ENCODE measurements around the gene ARPC5L.
A peak's percentile ranks its signal among the peaks of the same experiment; 100 is the strongest.
"Not testable (repeated sequence)": the region's sequence is repeated elsewhere in the genome, so short reads cannot be mapped to it uniquely, and the experiment has no call there.

The ARPC5L gene

GRCh38 chr9:124861342-124862229 is at the start of gene ARPC5L, which contains the start of gene RPL35:
Gene ARPC5L, plus strand, starts transcription at chr9:124862130. Its CDS starts 7,161 bp downstream, at chr9:124869291.
Gene RPL35, minus strand, starts transcription at chr9:124861957. Its CDS starts 45 bp downstream, at chr9:124861912.
- peak; percentile 96 for DNase-seq

GRCh38 chr9:124812441-124812876 is 49.5 kb upstream of the ARPC5L start:
- peak; percentile 91 for DNase-seq

DNA sequence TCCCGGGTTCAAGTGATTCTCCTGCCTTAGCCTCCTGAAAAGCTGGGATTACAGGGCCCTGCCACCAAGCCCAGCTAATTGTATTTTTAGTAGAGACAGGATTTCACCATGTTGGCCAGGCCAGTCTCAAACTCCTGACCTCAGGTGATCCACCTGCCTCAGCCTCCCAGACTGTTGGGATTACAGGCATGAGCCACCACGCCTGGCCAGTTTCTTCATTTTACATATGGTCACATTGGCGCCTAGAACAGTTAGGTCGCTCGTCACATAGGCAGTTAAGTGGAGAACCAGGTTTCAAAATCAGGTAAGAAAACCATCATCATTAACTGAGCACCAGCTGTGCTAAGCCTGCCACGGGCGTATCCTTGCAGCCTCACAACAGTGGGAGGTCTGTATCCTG is 48.9 kb upstream of the ARPC5L start:
- no peak for DNase-seq

DNA sequence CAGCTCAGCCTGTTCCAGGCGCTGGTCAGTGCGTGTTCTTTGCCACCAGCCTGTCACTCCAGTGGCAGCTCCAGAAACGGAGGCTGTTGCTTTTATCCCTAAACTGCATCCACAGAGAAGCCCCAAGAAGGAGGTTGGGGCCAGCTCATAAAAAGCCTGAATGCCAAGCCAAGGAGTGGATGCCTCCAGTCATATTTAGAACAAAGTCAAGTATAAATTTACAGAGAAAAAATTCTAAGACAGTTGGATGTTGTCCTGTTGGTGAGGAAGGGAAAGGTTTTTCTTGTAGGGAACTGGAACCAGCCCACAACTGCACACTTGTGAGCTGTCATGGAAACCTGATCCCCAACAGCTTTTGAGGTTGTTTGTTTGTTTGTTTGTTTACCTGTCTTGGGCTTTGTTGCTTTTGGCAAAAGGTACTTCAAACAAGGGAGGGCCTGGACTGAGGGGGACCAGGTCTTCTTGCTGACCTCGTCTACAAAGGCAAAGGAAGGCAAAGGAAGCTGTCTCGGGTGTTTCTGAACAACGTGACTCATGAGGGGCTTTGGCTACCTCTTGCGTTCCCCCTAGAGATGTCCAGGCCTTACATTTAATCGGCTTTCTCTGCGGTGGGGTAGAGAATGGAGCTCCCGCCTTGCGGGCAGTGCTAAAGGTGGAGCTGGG is 48.3 kb upstream of the ARPC5L start:
- no peak for DNase-seq

GRCh38 chr9:124814164-124814535 is 47.8 kb upstream of the ARPC5L start:
- no peak for DNase-seq

GRCh38 chr9:124815601-124816000 is 46.3 kb upstream of the ARPC5L start:
- no peak for DNase-seq

- no peak for DNase-seq
Measured at GRCh38 chr9:124818431-124819281, 43.3 kb upstream of the ARPC5L start.

DNA sequence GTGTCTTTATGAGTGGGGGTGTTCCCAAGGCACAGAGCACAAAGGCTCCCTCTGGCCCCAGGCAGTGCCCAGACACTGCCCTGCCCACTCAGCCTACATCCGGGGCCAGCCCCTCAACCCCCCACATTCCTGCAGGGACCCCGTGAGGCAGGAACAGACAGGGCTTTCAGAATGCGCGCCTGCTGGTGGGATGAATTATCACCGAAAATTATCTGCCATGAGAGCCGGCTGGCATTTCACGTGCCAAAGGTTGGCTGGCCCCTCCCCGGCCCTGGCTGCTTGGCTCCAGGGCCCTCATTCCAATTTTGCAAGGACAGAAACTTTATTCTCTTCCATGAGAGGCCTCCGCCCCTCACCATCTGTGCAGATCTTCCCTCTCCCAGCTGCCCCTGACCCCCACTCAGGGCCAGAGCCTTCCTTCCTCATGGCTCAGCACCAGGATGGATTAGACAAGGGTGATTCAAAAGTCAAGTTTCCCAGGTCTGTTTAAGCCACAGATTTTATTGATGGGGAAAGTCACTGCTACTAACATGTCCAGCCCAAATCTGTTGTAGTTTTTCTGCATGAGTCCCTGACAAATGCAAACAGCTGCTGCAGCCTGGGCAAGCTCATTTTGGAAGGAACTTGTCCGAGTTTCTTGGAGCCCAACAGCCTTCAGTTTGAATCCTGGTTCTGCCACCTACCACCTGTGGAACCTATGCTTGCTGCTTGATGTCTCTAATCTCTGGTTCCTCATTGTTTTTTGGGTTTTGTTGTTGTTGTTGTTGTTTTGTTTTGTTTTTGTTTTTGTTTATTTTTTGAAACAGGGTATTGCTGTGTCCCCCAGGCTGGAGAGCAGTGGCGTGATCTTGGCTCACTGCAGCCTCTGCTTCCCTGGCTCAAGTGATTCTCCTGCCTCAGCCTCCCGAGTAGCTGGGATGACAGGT is 41.0 kb upstream of the ARPC5L start:
- peak; percentile 79 for DNase-seq

GRCh38 chr9:124828489-124829333 is 33.2 kb upstream of the ARPC5L start:
- no peak for DNase-seq

GRCh38 chr9:124829334-124829669 is 32.6 kb upstream of the ARPC5L start:
- no peak for DNase-seq

DNA sequence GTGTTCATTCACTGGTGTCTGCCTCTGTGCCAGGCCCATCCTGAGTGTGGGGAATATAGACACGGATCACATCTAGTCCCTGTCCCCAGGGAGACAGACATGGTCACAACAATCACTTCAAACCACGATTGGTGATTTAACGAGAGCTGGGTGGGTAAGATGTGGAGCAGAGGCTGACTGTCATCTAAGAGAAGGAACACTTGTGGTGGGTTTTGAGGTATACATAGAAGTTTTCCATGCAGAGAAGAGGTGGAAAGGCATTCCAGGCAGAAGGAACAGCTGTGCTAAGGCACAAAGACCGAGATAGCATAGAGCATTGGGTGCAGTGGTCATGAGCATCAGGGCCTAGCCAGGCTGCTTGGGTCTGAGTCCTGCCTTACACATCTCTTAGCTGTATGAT is 31.3 kb upstream of the ARPC5L start:
- no peak for DNase-seq

DNA sequence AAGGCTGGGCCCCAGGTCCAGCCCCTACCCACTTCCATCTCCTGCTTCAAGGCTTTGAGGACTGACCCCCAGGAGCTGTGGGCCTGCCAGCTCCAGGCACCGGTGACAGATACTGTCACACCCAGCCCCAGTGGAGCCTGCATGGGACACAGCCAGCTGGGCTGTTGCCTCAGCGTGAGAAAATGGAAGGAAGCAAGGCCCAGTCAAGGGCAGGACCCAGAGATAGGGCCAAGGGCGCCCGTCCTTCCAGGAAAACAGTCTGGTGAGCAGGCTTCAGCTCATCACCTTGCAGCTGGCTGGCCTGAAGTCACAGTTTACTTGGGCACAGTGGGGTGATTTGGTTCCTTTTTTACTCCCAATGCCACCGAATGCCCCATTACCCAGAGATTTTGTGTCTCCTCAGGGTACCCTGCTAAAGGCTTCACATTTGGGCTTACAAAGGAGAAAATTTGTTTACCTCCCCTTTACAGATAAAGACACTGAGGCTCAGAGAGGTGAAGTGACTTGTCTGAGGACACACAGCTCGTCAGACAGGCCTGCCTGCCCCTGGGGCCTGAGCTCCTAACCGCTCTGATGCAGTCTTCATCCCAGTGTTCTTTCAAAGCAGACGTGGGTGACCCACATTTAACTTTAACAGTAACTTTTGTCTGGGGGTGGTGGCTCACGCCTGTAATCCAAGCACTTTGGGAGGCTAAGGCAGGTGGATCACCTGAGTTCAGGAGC is 30.1 kb upstream of the ARPC5L start:
- peak; percentile 56 for DNase-seq

GRCh38 chr9:124834591-124834990 is 27.3 kb upstream of the ARPC5L start:
- no peak for DNase-seq

DNA sequence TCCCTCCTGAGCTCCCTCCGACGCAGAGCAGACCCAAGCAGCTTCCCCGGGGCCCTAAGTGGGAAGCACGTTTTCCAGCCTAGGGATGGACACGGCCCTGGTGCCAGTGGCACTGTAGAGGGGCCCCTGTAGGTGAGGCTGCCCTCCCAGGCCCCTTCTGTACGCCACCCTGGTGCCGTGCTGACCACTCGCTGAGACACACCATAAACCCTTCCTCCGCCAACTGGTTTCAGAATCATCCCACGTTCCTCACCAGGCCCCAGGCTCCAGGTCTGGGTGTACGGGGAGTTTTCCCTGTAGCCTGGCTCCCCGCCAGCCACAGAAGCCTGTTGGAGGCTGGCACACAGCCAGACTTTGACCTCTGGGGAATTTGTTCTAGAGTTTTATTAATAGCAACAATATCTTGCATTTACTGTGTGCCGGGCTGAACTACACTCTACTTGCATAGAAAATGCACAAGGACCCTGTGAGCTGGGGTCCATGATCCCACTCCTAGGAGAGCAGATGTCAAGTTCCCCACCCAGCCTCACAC is 26.8 kb upstream of the ARPC5L start:
- peak; percentile 80 for DNase-seq

- not testable (repeated sequence) for DNase-seq
Measured at GRCh38 chr9:124838132-124838531, 23.8 kb upstream of the ARPC5L start.

- not testable (repeated sequence) for DNase-seq
Measured at GRCh38 chr9:124838567-124839275, 23.2 kb upstream of the ARPC5L start.

DNA sequence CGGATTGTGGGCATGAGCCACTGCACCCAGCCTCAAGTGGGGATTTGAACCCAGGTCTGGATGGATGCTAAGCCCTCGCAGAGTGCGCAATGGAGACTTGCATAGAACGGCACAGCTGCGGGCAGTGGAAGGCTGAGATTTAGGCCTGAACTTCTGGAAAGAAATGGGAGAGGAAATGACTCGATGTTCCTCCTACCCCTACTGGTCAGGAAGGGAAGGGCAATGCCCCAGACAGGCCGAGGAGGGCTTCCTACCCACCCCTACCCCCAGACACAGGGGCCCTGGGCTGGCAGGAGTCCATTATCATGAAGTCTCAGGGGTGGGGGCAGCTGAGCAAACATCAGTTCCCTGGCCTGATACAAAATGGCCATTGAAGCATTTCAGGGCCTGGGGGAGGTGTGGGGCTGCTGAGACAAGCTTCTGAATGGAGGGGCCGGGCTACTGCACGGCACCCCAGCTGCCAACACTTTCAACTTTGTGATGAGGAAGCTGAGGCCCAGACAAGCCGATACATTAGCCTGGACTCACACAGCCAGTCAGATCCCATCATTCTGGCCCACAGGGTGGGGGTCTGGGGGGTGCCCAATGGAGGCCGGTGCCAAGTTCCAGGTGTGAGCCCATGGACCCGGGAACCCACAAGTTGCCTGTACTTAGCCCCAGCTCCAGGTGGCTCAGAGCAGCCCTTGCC is 22.2 kb upstream of the ARPC5L start:
- peak; percentile 62 for DNase-seq

DNA sequence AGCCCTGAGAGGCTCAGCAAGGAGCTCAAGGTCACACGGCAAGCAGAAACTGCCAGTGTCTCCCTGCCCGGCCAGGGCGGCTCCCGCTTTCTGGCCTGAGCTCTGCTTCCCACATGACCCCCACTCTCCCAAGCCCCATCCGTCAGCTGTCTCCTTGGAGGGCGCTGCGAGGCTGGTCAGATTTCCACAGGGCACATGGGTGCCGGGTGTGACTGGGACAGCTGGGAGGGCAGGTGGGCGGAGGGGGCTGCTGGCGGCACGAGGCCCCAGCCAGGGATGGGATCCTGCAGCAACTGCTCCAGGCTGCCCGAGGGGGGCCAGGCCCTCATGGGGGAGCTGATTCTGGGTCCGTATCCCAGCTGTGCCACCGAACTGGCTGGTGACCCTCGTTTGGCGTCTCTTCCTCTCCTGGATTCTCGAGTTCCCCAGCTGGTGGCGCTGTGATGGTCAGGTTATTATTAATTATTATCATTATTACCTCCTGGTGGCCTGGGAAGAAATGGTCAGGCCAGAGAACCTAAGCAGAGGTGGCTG is 21.6 kb upstream of the ARPC5L start:
- DNase-seq, result peak; percentile 87
